Muscle layer of duodenum (tissue), 2 donors: ENCODE results near the gene BRF1.
"Not testable (repeated sequence)": the region's sequence is repeated elsewhere in the genome, so short reads cannot be mapped to it uniquely, and the experiment has no call there.

ENCODE experiments used
- H3K27ac ChIP-seq: one replicate; pipeline ENCODE4 v1.7.0; 2013; ENCODE audit warnings: mild to moderate bottlenecking, low read length
- H3K27me3 ChIP-seq: one replicate; pipeline ENCODE4 v1.7.0; 2013; ENCODE audit warnings: low read depth, mild to moderate bottlenecking, control low read depth, low read length
- H3K36me3 ChIP-seq, 2 donors: one replicate each; pipeline ENCODE4 v1.7.0; 2013; ENCODE audit warnings: low read length in 2 of 2, control low read depth in 1 of 2, mild to moderate bottlenecking in 1 of 2; ENCODE audit not compliant: insufficient read depth in 2 of 2, control insufficient read depth in 1 of 2
- H3K4me1 ChIP-seq, 2 donors: one replicate each; pipeline ENCODE4 v1.7.0; 2013; ENCODE audit warnings: low read length in 2 of 2, mild to moderate bottlenecking in 2 of 2, control low read depth in 1 of 2, moderate library complexity in 1 of 2; ENCODE audit not compliant: insufficient read depth in 2 of 2, control insufficient read depth in 1 of 2
- H3K4me3 ChIP-seq, 2 donors: one replicate each; pipeline ENCODE4 v1.7.0; 2013; ENCODE audit warnings: low read length in 2 of 2, low read depth in 1 of 2, mild to moderate bottlenecking in 1 of 2
- H3K9me3 ChIP-seq, 2 donors: one replicate each; pipeline ENCODE4 v1.7.0; 2013; ENCODE audit warnings: low read length in 2 of 2, control low read depth in 1 of 2, mild to moderate bottlenecking in 1 of 2; ENCODE audit not compliant: control insufficient read depth in 1 of 2
- donor health status: healthy.

Gene BRF1

GRCh38 chr14:105337433-105337832, 36.6 kb upstream of the BRF1 start:
- Histone ChIP-seq H3K27me3 (no peaks in the 10 kb centered on the region), H3K36me3 (no peaks in the 10 kb centered on the region), H3K4me3 (no peak overlapping the region), H3K4me1 (peaks cover 0 to 29% of the 10 kb centered on the region in 2 donors), H3K9me3 (no peaks in the 10 kb centered on the region), H3K27ac (no peak overlapping the region)

- H3K27ac ChIP-seq, result no peak overlapping the region
- H3K36me3 ChIP-seq, result no peaks in the 10 kb centered on the region
- no peak overlapping the region for H3K4me3 ChIP-seq
- H3K4me1 ChIP-seq, result peaks cover 0 to 23% of the 10 kb centered on the region in 2 donors
- H3K9me3 ChIP-seq, result no peaks in the 10 kb centered on the region
- H3K27me3 ChIP-seq, result no peaks in the 10 kb centered on the region
These were observed 35.9 kb upstream of the BRF1 start for GRCh38 chr14:105336477-105337287.

GRCh38 chr14:105335735-105336476, 35.1 kb upstream of the BRF1 start:
- Histone ChIP-seq H3K9me3 (no peaks in the 10 kb centered on the region), H3K36me3 (no peaks in the 10 kb centered on the region), H3K27ac (no peak overlapping the region), H3K27me3 (no peaks in the 10 kb centered on the region), H3K4me1 (peaks cover 0 to 20% of the 10 kb centered on the region in 2 donors), H3K4me3 (no peak overlapping the region)

- H3K27ac ChIP-seq, H3K27me3 ChIP-seq, H3K4me3 ChIP-seq, H3K36me3 ChIP-seq, H3K9me3 ChIP-seq: not testable (repeated sequence)
- H3K4me1 ChIP-seq, result peaks cover 0 to 13% of the 10 kb centered on the region in 2 donors
These were observed 34.4 kb upstream of the BRF1 start for GRCh38 chr14:105335231-105335542.

GRCh38 chr14:105334383-105335230, 33.8 kb upstream of the BRF1 start:
- Histone ChIP-seq H3K27ac (no peak overlapping the region), H3K27me3 (no peaks in the 10 kb centered on the region)

GRCh38 chr14:105333613-105334364, 33.0 kb upstream of the BRF1 start:
- Histone ChIP-seq H3K27me3 (no peaks in the 10 kb centered on the region), H3K9me3 (no peaks in the 10 kb centered on the region), H3K4me3 (no peak overlapping the region), H3K36me3 (no peaks in the 10 kb centered on the region), H3K27ac (no peak overlapping the region), H3K4me1 (peaks cover 0 to 12% of the 10 kb centered on the region in 2 donors)

More at GRCh38 chr14:105334383-105335230, 33.8 kb upstream of the BRF1 start:
- H3K4me3 ChIP-seq, result no peak overlapping the region
- no peaks in the 10 kb centered on the region for H3K9me3 ChIP-seq
- no peaks in the 10 kb centered on the region for H3K36me3 ChIP-seq
- peaks cover 0 to 12% of the 10 kb centered on the region in 2 donors for H3K4me1 ChIP-seq

GRCh38 chr14:105333020-105333490, 32.3 kb upstream of the BRF1 start:
- Histone ChIP-seq H3K27me3 (no peaks in the 10 kb centered on the region), H3K36me3 (no peaks in the 10 kb centered on the region), H3K4me1 (peaks cover 0 to 9% of the 10 kb centered on the region in 2 donors), H3K27ac (no peak overlapping the region), H3K9me3 (no peaks in the 10 kb centered on the region), H3K4me3 (no peak overlapping the region)

- Histone ChIP-seq H3K4me3 (no peak overlapping the region), H3K36me3 (no peaks in the 10 kb centered on the region), H3K27ac (no peak overlapping the region)
These were observed 31.6 kb upstream of the BRF1 start for GRCh38 chr14:105332350-105332874.

GRCh38 chr14:105331575-105332349, 31.0 kb upstream of the BRF1 start:
- no peaks in the 10 kb centered on the region for H3K27me3 ChIP-seq
- no peaks in the 10 kb centered on the region for H3K9me3 ChIP-seq
- no peaks in the 10 kb centered on the region for H3K36me3 ChIP-seq
- no peak overlapping the region for H3K27ac ChIP-seq
- H3K4me1 ChIP-seq, result no peaks in the 10 kb centered on the region
- H3K4me3 ChIP-seq, result no peak overlapping the region

More at GRCh38 chr14:105332350-105332874, 31.6 kb upstream of the BRF1 start:
- Histone ChIP-seq H3K9me3 (no peaks in the 10 kb centered on the region), H3K27me3 (no peaks in the 10 kb centered on the region), H3K4me1 (peaks cover 0 to 3% of the 10 kb centered on the region in 2 donors)

- H3K36me3 ChIP-seq, result no peaks in the 10 kb centered on the region
- H3K27me3 ChIP-seq, result no peaks in the 10 kb centered on the region
- no peak overlapping the region for H3K27ac ChIP-seq
- H3K9me3 ChIP-seq, result no peaks in the 10 kb centered on the region
- H3K4me1 ChIP-seq, result peaks cover 0 to 1% of the 10 kb centered on the region in 2 donors
- H3K4me3 ChIP-seq, result no peak overlapping the region
These were observed 29.7 kb upstream of the BRF1 start for GRCh38 chr14:105330491-105330895.
